ENCODE measurements around the gene TDRD5. TPM values are rescaled to one million over a fixed set of nuclear protein-coding genes. Genes with fewer than 3 reads are reported as not detected.

TDRD5 gene
- total RNA-seq, 4 donors from 2014 or later = 0.76 TPM; not detected in 3

GRCh38 chr1:179576509-179576908 is 15.1 kb upstream of the TDRD5 start:
- no peak overlapping the region for H3K4me3 ChIP-seq
- peaks cover 0 to 10% of the 10 kb centered on the region in 2 donors for H3K27me3 ChIP-seq
- no peak for TF ChIP-seq CTCF (IDR thresholded peaks at IDR 0.05)
- no peak for TF ChIP-seq POLR2A (IDR thresholded peaks at IDR 0.05)
- no peaks in the 10 kb centered on the region for H3K9me3 ChIP-seq
- H3K4me1 ChIP-seq = no peaks in the 10 kb centered on the region
- no peaks in the 10 kb centered on the region for H3K36me3 ChIP-seq
- no peak for DNase-seq
- intact Hi-C loops (cut with DNase I; ENCODE audit: low total_unique reads) = no loop called here
- H3K27ac ChIP-seq = no peak overlapping the region

GRCh38 chr1:179583771-179584320 is 7.8 kb upstream of the TDRD5 start:
- H3K4me3 ChIP-seq = no peak overlapping the region
- TF ChIP-seq POLR2A (IDR thresholded peaks at IDR 0.05) = no peak
- TF ChIP-seq CTCF (IDR thresholded peaks at IDR 0.05) = no peak
- no peak overlapping the region for H3K27ac ChIP-seq
- peaks cover 0 to 4% of the 10 kb centered on the region in 2 donors for H3K4me1 ChIP-seq
- no peaks in the 10 kb centered on the region for H3K9me3 ChIP-seq
- no peaks in the 10 kb centered on the region for H3K36me3 ChIP-seq
- no peak for DNase-seq
- intact Hi-C loops (cut with DNase I; ENCODE audit: low total_unique reads) = no loop called here
- H3K27me3 ChIP-seq = no peaks in the 10 kb centered on the region

GRCh38 chr1:179586107-179586823 is 5.4 kb upstream of the TDRD5 start:
- DNase-seq = peak in 1 of 2 donors; percentile 33
- TF ChIP-seq POLR2A (IDR thresholded peaks at IDR 0.05) (no peak), CTCF (IDR thresholded peaks at IDR 0.05) (peak in 3 of 4 experiments; percentile 28 to 33 (median 33))
- no peaks in the 10 kb centered on the region for H3K9me3 ChIP-seq
- H3K27ac ChIP-seq = peak overlapping the region in 1 of 2 donors; percentile 33
- H3K4me1 ChIP-seq = peaks cover 0 to 4% of the 10 kb centered on the region in 2 donors
- no peaks in the 10 kb centered on the region for H3K36me3 ChIP-seq
- intact Hi-C loops (cut with DNase I; ENCODE audit: low total_unique reads) = no loop called here
- H3K27me3 ChIP-seq = peaks cover 0 to 3% of the 10 kb centered on the region in 2 donors
- H3K4me3 ChIP-seq = peak overlapping the region; percentile 0 to 18

GRCh38 chr1:179587336-179587735 is 4.3 kb upstream of the TDRD5 start:
- H3K9me3 ChIP-seq = no peaks in the 10 kb centered on the region
- H3K27me3 ChIP-seq = peaks cover 0 to 12% of the 10 kb centered on the region in 2 donors
- no peak overlapping the region for H3K4me3 ChIP-seq
- no peak overlapping the region for H3K27ac ChIP-seq
- peaks cover 0 to 4% of the 10 kb centered on the region in 2 donors for H3K4me1 ChIP-seq
- H3K36me3 ChIP-seq = no peaks in the 10 kb centered on the region
- DNase-seq = no peak
- intact Hi-C loops (cut with DNase I; ENCODE audit: low total_unique reads) = no loop called here
- TF ChIP-seq POLR2A (IDR thresholded peaks at IDR 0.05) (no peak), CTCF (IDR thresholded peaks at IDR 0.05) (no peak)

- TF ChIP-seq CTCF (IDR thresholded peaks at IDR 0.05) (no peak), POLR2A (IDR thresholded peaks at IDR 0.05) (no peak)
- DNase-seq = no peak
- H3K9me3 ChIP-seq = no peaks in the 10 kb centered on the region
- H3K4me1 ChIP-seq = peaks cover 0 to 4% of the 10 kb centered on the region in 2 donors
- H3K27ac ChIP-seq = no peak overlapping the region
- intact Hi-C loops (cut with DNase I; ENCODE audit: low total_unique reads) = no loop called here
- H3K4me3 ChIP-seq = no peak overlapping the region
- H3K27me3 ChIP-seq = peaks cover 0 to 12% of the 10 kb centered on the region in 2 donors
- no peaks in the 10 kb centered on the region for H3K36me3 ChIP-seq
Observed at GRCh38 chr1:179588425-179589024, 3.1 kb upstream of the TDRD5 start.
